K562 (cell line): ENCODE results near the gene METTL25B. TPM values are rescaled to one million over a fixed set of nuclear protein-coding genes. Genes with fewer than 3 reads are reported as not detected.

ENCODE experiments used
- HDGF ChIP-seq: fragments of 450-650 bp; IDR thresholded peaks from 2 replicates; pipeline ENCODE4 v1.6.1; 2016
- HOMEZ ChIP-seq: fragments of 250-450 bp; sonication (Bioruptor Pico); IDR thresholded peaks from 2 replicates; pipeline ENCODE4 v1.4.0; 2020; ENCODE audit warnings: mild to moderate bottlenecking, moderate library complexity
- MIER1 ChIP-seq: fragments of 450-650 bp; IDR thresholded peaks from 2 replicates; pipeline ENCODE4 v1.6.1; 2016; ENCODE audit warnings: antibody characterized with exemption, mild to moderate bottlenecking, low read depth
- MLLT1 ChIP-seq, 2 experiments: fragments of 450-650 bp; IDR thresholded peaks; 2 replicates each; pipeline ENCODE4 v1.6.1; 2016
- NEUROD1 ChIP-seq: fragments of 150-350 bp; IDR thresholded peaks from 2 replicates; pipeline ENCODE4 v1.6.1; 2014; ENCODE audit warnings: borderline replicate concordance, low read length, low read depth; ENCODE audit not compliant: partially characterized antibody
- PHF21A ChIP-seq: fragments of 450-650 bp; IDR thresholded peaks from 2 replicates; pipeline ENCODE4 v1.6.1; 2017; ENCODE audit warnings: low read depth, borderline replicate concordance
- TEAD1 ChIP-seq, 2 experiments: fragments of 450-650 bp in 1 of 2; sonication (generic) in 1 of 2; formaldehyde crosslinking; IDR thresholded peaks; 2 replicates each; pipeline versions ENCODE4 v1.4.0 to v1.8.0; 2020 to 2022; ENCODE audit warnings: mild to moderate bottlenecking in 2 of 2, missing genetic modification reagents in 1 of 2
- ZBTB1 ChIP-seq: sonication (generic); formaldehyde crosslinking; IDR thresholded peaks from 2 replicates; pipeline ENCODE4 v1.8.1; 2023; ENCODE audit warnings: missing genetic modification reagents, low read depth, mild to moderate bottlenecking, borderline replicate concordance
- ZBTB40 ChIP-seq, 2 experiments: fragments of 450-650 bp in 1 of 2; sonication (generic) in 1 of 2; formaldehyde crosslinking in 1 of 2; IDR thresholded peaks; 2 replicates each; pipeline versions ENCODE4 v1.7.1 to v1.9.0; 2016 to 2022; ENCODE audit warnings: inconsistent platforms in 1 of 2, mild to moderate bottlenecking in 1 of 2, missing genetic modification reagents in 1 of 2
- polyA plus RNA-seq, 8 experiments: library from polyadenylated mRNA; depleted of rRNA in 4 of 8; stranded (reverse) in 5 of 8; unstranded in 3 of 8; fragments of >200 nt; fragmentation: Nextera tagmentation in 2 of 8; fragmentation: Illumina TruSeq in 1 of 8; extraction: Ambion mirVana in 2 of 8; extraction: Trizol in 1 of 8; gene quantifications; 2 replicates each; pipeline versions ENCODE4 v1.2.1 to v1.2.3, GENCODE V29; 2011 to 2014; ENCODE audit warnings: inconsistent platforms in 1 of 8, missing spikeins in 1 of 8
- total RNA-seq, 7 experiments: library from RNA; depleted of rRNA in 6 of 7; stranded (reverse); fragments of >200 nt in 6 of 7; fragmentation: Illumina TruSeq in 2 of 7; extraction: Trizol in 2 of 7; gene quantifications; 2 replicates each; pipeline versions ENCODE4 v1.2.1 to v1.2.3, GENCODE V29; 2011 to 2021; ENCODE audit warnings: low replicate concordance in 1 of 7

The METTL25B gene
- total and polyA plus RNA-seq, 9 of the 15 experiments (the other 6 are each of a cell fraction or from before 2014, with no cell fraction given): 7.7 to 48.3 (median 33.1) TPM

- TF ChIP-seq PHF21A (no peak), HOMEZ (no peak), ZBTB1 (CRISPR knock-in tag) (no peak), TEAD1 (CRISPR knock-in tag; IDR thresholded peaks at IDR 0.05) (no peak), MLLT1 (IDR thresholded peaks at IDR 0.05) (peak in 1 of 2 experiments; percentile 26; a peak in 1 of 4 replicates), NEUROD1 (peak; percentile 27), HDGF (peak; percentile 88), MIER1 (0 out of 2 replicates have a peak, but pooled peaks have one; percentile 20), ZBTB40 (IDR thresholded peaks at IDR 0.05) (peak; percentile 20; the same call in 1 of the 2 replicates), ZBTB40 (CRISPR knock-in tag; IDR thresholded peaks at IDR 0.05) (no peak)
Observed at GRCh38 chr1:156766298-156767100, 38.2 kb downstream of the METTL25B start (continued).
